GM12892 (cell line): ENCODE measurements around the gene PGAM2.
"Not testable (repeated sequence)": the region's sequence is repeated elsewhere in the genome, so short reads cannot be mapped to it uniquely, and the experiment has no call there.

Experiments
- POLR2A ChIP-seq: IDR thresholded peaks from 2 replicates; pipeline ENCODE4 v1.6.1; 2011; ENCODE audit warnings: low read depth, low read length, control low read depth
- POLR2AphosphoS5 ChIP-seq: IDR thresholded peaks from 2 replicates; pipeline ENCODE4 v1.6.1; 2011; ENCODE audit warnings: low read depth, low read length, control low read depth
- TAF1 ChIP-seq: IDR thresholded peaks from 2 replicates; pipeline ENCODE4 v1.6.1; 2011; ENCODE audit warnings: low read depth, mild to moderate bottlenecking, control low read depth, low read length, borderline replicate concordance

DNA sequence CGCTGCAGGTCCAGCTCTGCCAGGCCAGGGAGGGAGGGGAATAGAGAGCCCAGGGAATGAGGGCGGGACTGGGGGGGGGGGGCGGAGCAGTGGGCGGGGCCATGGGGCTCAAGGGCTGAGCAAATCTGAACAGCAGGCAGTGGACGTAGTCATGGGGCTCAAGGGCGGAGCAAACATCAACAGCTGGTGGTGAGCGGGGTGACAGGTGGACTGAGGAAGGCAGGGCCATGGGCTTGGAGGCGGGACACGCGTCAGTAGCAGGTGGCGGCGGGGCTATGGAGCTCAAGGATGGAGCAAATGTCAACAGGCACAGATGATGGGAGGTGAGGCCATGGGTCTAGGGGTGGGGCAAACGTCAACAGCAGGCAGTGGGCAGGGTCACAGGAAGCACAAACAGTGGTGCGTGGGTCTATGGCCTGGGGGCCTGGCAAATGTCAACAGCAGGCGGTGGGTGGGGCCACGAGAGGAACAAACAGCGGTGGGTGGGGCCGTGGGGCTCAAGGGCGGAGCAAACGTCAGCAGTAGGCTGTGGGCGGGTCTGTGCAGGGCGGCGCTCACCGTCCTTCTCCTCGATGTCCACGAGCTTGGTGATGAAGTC, 26.3 kb downstream of the PGAM2 start:
- not testable (repeated sequence) for TF ChIP-seq POLR2AphosphoS5, TAF1, POLR2A
